SK-N-MC (cell line): Measurements from ENCODE around the gene TMEM269.

Source experiments
- EZH2 ChIP-seq: fragments of 200-600 bp; sonication (generic); IDR thresholded peaks from one replicate; pipeline ENCODE4 v1.6.1; 2017; ENCODE audit warnings: antibody characterized with exemption
- FOXP2 ChIP-seq: optimal IDR thresholded peaks from 2 replicates; pipeline ENCODE3; 2011; ENCODE audit warnings: mild to moderate bottlenecking, moderate library complexity; ENCODE audit not compliant: insufficient read depth; ENCODE audit errors: extremely low read length, control extremely low read depth
- POLR2AphosphoS5 ChIP-seq: IDR thresholded peaks from 2 replicates; pipeline ENCODE4 v1.6.1; 2012; ENCODE audit warnings: mild to moderate bottlenecking, low read depth, low read length, borderline replicate concordance

DNA sequence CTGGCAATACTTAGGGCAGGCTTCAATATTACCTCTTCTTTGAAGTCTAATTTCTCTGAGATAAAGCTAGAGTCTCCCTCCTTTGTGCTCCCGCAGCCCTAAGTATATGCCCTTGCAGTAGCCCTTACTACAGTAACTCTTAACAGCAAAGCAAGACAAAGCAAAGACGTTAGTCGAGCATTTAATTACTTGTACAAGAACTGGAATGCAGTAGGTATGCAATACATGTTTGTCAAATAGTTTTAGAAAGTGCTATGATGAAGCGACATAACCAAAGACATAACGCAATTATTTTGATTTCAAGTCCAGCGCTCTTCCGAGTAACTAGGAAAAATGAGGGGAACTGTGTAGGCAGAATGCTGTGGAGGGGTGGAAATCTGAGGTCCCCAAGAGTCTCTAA lies 19.5 kb upstream of the TMEM269 start:
- TF ChIP-seq EZH2 (no peak), POLR2AphosphoS5 (no peak), FOXP2 (no peak)
